H1 (cell line): Measurements from ENCODE around the gene ARFGEF3. TPM values are rescaled to one million over a fixed set of nuclear protein-coding genes. Genes with fewer than 3 reads are reported as not detected.
A peak's percentile ranks its signal among the peaks of the same experiment; 100 is the strongest.

Source experiments
- CTCF ChIA-PET: fragments of 300-600 bp; sonication (Branson Sonifier 250); formaldehyde crosslinking; loops from one replicate; lab custom pipeline; 2021; ENCODE audit not compliant: partially characterized antibody; lab: Charles Lee
- POLR2A ChIA-PET: fragments of 300-600 bp; sonication (Branson Sonifier 250); formaldehyde crosslinking; loops from one replicate; lab custom pipeline; 2021; ENCODE audit warnings: inconsistent platforms; ENCODE audit not compliant: partially characterized antibody; lab: Charles Lee
- DNase-seq, 2 experiments: peaks; one replicate each; pipeline versions ENCODE4 v3.0.0 to v3.0.0-alpha.2; 2010 to 2022; ENCODE audit warnings: low spot score in 2 of 2, low read depth in 1 of 2, mixed read lengths in 1 of 2
- FAIRE-seq: peaks from 2 replicates; lab custom pipeline; 2011; peaks lifted over from hg19 to GRCh38; lab: Jason Lieb, UNC
- H2AFZ ChIP-seq: 2 replicates; pipeline ENCODE4 v1.8.1; 2012; ENCODE audit warnings: low read length, inconsistent platforms
- H2AK5ac ChIP-seq: 2 replicates; pipeline ENCODE4 v1.6.1; 2013; ENCODE audit warnings: low read depth, low read length
- H2BK120ac ChIP-seq: replicated peaks from 2 replicates; pipeline ENCODE3; 2013; ENCODE audit warnings: low read depth, low read length, inconsistent platforms
- H2BK12ac ChIP-seq: 2 replicates; pipeline ENCODE4 v1.6.1; 2013; ENCODE audit warnings: low read depth, low read length
- H2BK15ac ChIP-seq: 2 replicates; pipeline ENCODE4 v1.6.1; 2013; ENCODE audit warnings: low read length
- H2BK20ac ChIP-seq: 2 replicates; pipeline ENCODE4 v1.6.1; 2013; ENCODE audit warnings: low read length
- H2BK5ac ChIP-seq: 2 replicates; pipeline ENCODE4 v1.6.1; 2013; ENCODE audit warnings: low read depth, low read length
- H3K14ac ChIP-seq: 2 replicates; pipeline ENCODE4 v1.6.1; 2013; ENCODE audit warnings: inconsistent platforms; ENCODE audit not compliant: insufficient read length
- H3K18ac ChIP-seq: 2 replicates; pipeline ENCODE4 v1.6.1; 2013; ENCODE audit warnings: low read length; ENCODE audit errors: extremely low read depth
- H3K23ac ChIP-seq: 2 replicates; pipeline ENCODE4 v1.6.1; 2013; ENCODE audit warnings: inconsistent platforms; ENCODE audit not compliant: insufficient read length
- H3K23me2 ChIP-seq: 2 replicates; pipeline ENCODE4 v1.6.1; 2013; ENCODE audit warnings: low read depth, low read length
- H3K27ac ChIP-seq: 2 replicates; pipeline ENCODE4 v1.6.1; 2011; ENCODE audit warnings: low read depth, low read length, inconsistent platforms
- H3K27me3 ChIP-seq, 4 experiments: replicated peaks in 1 of 4; 1 replicate in 1 of 4; 2 replicates in 3 of 4; pipeline versions ENCODE4 v1.6.1 to v1.8.1; 2011 to 2013; ENCODE audit warnings: low read length in 3 of 4, mild to moderate bottlenecking in 3 of 4, inconsistent platforms in 2 of 4, mixed read lengths in 2 of 4, moderate library complexity in 1 of 4; ENCODE audit not compliant: control insufficient read depth in 3 of 4, insufficient read depth in 3 of 4; ENCODE audit errors: extremely low read depth in 1 of 4
- H3K36me3 ChIP-seq, 4 experiments: 2 replicates each; pipeline versions ENCODE4 v1.6.1 to v1.8.1; 2011 to 2013; ENCODE audit warnings: mild to moderate bottlenecking in 4 of 4, low read length in 3 of 4, moderate library complexity in 2 of 4, control low read depth in 1 of 4, inconsistent platforms in 1 of 4; ENCODE audit not compliant: insufficient read depth in 4 of 4, control insufficient read depth in 2 of 4
- H3K4ac ChIP-seq: replicated peaks from 2 replicates; pipeline ENCODE3; 2013; ENCODE audit warnings: low read length, low read depth, mixed read lengths, inconsistent platforms; ENCODE audit not compliant: insufficient read length
- H3K4me1 ChIP-seq, 4 experiments: replicated peaks in 1 of 4; 1 replicate in 1 of 4; 2 replicates in 3 of 4; pipeline versions ENCODE4 v1.6.1 to v1.8.1; 2011 to 2013; ENCODE audit warnings: low read length in 3 of 4, inconsistent platforms in 2 of 4, mixed read lengths in 1 of 4; ENCODE audit not compliant: insufficient read depth in 4 of 4, control insufficient read depth in 3 of 4
- H3K4me2 ChIP-seq, 2 experiments: 2 replicates each; pipeline versions ENCODE4 v1.6.1 to v1.8.1; 2011 to 2013; ENCODE audit warnings: low read depth in 2 of 2, low read length in 2 of 2, control low read depth in 1 of 2, inconsistent platforms in 1 of 2, mild to moderate bottlenecking in 1 of 2; ENCODE audit not compliant: insufficient read depth in 1 of 2
- H3K4me3 ChIP-seq, 4 experiments: fragments of 200-600, 300-600 bp in 1 of 4; sonication (generic), shearing (Covaris generic), sonication (Bioruptor Twin) in 1 of 4; 2 replicates each; pipeline versions ENCODE4 v1.5.1 to v1.8.1; 2011 to 2016; ENCODE audit warnings: low read length in 4 of 4, low read depth in 3 of 4, control low read depth in 2 of 4, inconsistent platforms in 2 of 4, mild to moderate bottlenecking in 2 of 4, mixed read lengths in 1 of 4, moderate library complexity in 1 of 4; ENCODE audit not compliant: insufficient read depth in 2 of 4; ENCODE audit errors: extremely low read depth in 1 of 4
- H3K56ac ChIP-seq: replicated peaks from 2 replicates; pipeline ENCODE3; 2013; ENCODE audit warnings: low read depth, mild to moderate bottlenecking, mixed read lengths, low read length, inconsistent platforms; ENCODE audit not compliant: insufficient read length
- H3K79me1 ChIP-seq: 2 replicates; pipeline ENCODE4 v1.6.1; 2013; ENCODE audit warnings: low read depth, low read length, control low read depth
- H3K79me2 ChIP-seq, 2 experiments: 2 replicates each; pipeline versions ENCODE4 v1.6.1 to v1.8.1; 2012 to 2013; ENCODE audit warnings: low read length in 2 of 2, mild to moderate bottlenecking in 2 of 2, inconsistent platforms in 1 of 2; ENCODE audit not compliant: insufficient read depth in 2 of 2, control insufficient read depth in 1 of 2
- H3K9ac ChIP-seq, 4 experiments: replicated peaks in 1 of 4; 1 replicate in 1 of 4; 2 replicates in 3 of 4; pipeline versions ENCODE4 v1.6.1 to v1.8.1; 2011 to 2013; ENCODE audit warnings: low read depth in 3 of 4, low read length in 3 of 4, control low read depth in 2 of 4, mild to moderate bottlenecking in 2 of 4, moderate library complexity in 2 of 4, inconsistent platforms in 1 of 4; ENCODE audit errors: extremely low read depth in 1 of 4
- H3K9me3 ChIP-seq, 2 experiments: 2 replicates each; pipeline versions ENCODE4 v1.6.1 to v1.8.1; 2012 to 2013; ENCODE audit warnings: mild to moderate bottlenecking in 2 of 2, moderate library complexity in 2 of 2, control low read depth in 1 of 2, inconsistent platforms in 1 of 2, low read depth in 1 of 2, low read length in 1 of 2, mixed read lengths in 1 of 2; ENCODE audit not compliant: insufficient read depth in 2 of 2
- H4K20me1 ChIP-seq, 2 experiments: replicated peaks in 1 of 2; 2 replicates each; pipeline versions ENCODE3 to v1.8.1; 2011 to 2013; ENCODE audit warnings: inconsistent platforms in 2 of 2, low read length in 2 of 2, mild to moderate bottlenecking in 1 of 2; ENCODE audit not compliant: insufficient read depth in 2 of 2, control insufficient read depth in 1 of 2
- H4K5ac ChIP-seq: 2 replicates; pipeline ENCODE4 v1.6.1; 2013; ENCODE audit warnings: low read length, low read depth, mixed read lengths, inconsistent platforms; ENCODE audit not compliant: insufficient read length
- H4K8ac ChIP-seq: 2 replicates; pipeline ENCODE4 v1.8.0; 2013; ENCODE audit warnings: mild to moderate bottlenecking, moderate library complexity, low read length, inconsistent platforms; ENCODE audit not compliant: insufficient read depth; ENCODE audit errors: extremely low read depth
- H4K91ac ChIP-seq: replicated peaks from 2 replicates; pipeline ENCODE3; 2013; ENCODE audit warnings: low read length, mixed read lengths, inconsistent platforms; ENCODE audit not compliant: insufficient read length
- GTF2F1 ChIP-seq: IDR thresholded peaks from 2 replicates; pipeline ENCODE4 v1.6.1; 2012; ENCODE audit warnings: low read depth, low read length, improper control_type of control experiment, borderline replicate concordance
- POU5F1 ChIP-seq: IDR thresholded peaks from 2 replicates; pipeline ENCODE4 v1.6.1; 2011; ENCODE audit warnings: low read depth, mild to moderate bottlenecking, low read length, moderate library complexity
- SAP30 ChIP-seq: fragments of 300-600 bp; sonication (generic); IDR thresholded peaks from 2 replicates; pipeline ENCODE4 v1.7.1; 2012; ENCODE audit warnings: low read length, moderate library complexity, mild to moderate bottlenecking, inconsistent platforms; ENCODE audit not compliant: insufficient read depth, insufficient replicate concordance
- TBP ChIP-seq: IDR thresholded peaks from 2 replicates; pipeline ENCODE4 v1.6.1; 2011; ENCODE audit warnings: low read depth, low read length, improper control_type of control experiment
- WGBS, 2 experiments: shearing (Covaris generic) in 1 of 2; methylation state at CpG; one replicate each; pipeline versions ENCODE4 v1.1.6 to v1.1.7; 2013 to 2015; ENCODE audit warnings: low lambda C conversion rate in 2 of 2, mixed read lengths in 2 of 2, inconsistent platforms in 1 of 2, low coverage in 1 of 2, missing lambda C conversion rate in 1 of 2; ENCODE audit not compliant: insufficient replicate concordance in 2 of 2, insufficient coverage in 1 of 2, insufficient read length in 1 of 2; ENCODE audit errors: extremely low coverage in 1 of 2, missing lambda C conversion rate in 1 of 2; 5-methylcytosine and 5-hydroxymethylcytosine counted together
- polyA plus RNA-seq, 7 experiments: library from polyadenylated mRNA; depleted of rRNA in 3 of 7; stranded (reverse) in 5 of 7; unstranded in 2 of 7; fragments of >200 nt in 5 of 7; fragments of 200-250 nt in 2 of 7; gene quantifications; 1 replicate in 5 of 7; 2 replicates in 1 of 7; 4 replicates in 1 of 7; pipeline versions ENCODE4 v1.2.1 to v1.2.3, GENCODE V29; 2011 to 2013; ENCODE audit warnings: missing spikeins in 2 of 7, mixed read lengths in 2 of 7
- total RNA-seq: library from RNA; stranded (reverse); fragmentation: NEBNext Ultra II Directional; extraction: Animal tissue kit (Norgen Biotek cat#: 25700); gene quantifications from 2 replicates; pipeline ENCODE4 v1.2.1, GENCODE V29; 2021
- TF ChIP-seq, protein P1 (sequence below): IDR thresholded peaks from 2 replicates; pipeline ENCODE4 v1.6.1; 2012; ENCODE audit warnings: inconsistent platforms

ARFGEF3 gene
- total and polyA plus RNA-seq, 2 of the 8 experiments (the other 6 are each of a cell fraction or from before 2014, with no cell fraction given), result 5.8 to 23.2 TPM

GRCh38 chr6:138198430-138199091 is 36.8 kb downstream of the ARFGEF3 start:
- Histone ChIP-seq H2BK20ac (no peak overlapping the region), H4K8ac (no peak overlapping the region), H3K27me3 (no peaks in the 10 kb centered on the region), H3K4ac (no peak overlapping the region), H3K23me2 (no peaks in the 10 kb centered on the region), H3K23ac (no peak overlapping the region), H2BK12ac (no peak overlapping the region), H2BK15ac (no peak overlapping the region), H3K9ac (no peak overlapping the region), H2BK5ac (peak overlapping the region; percentile 2; the same call in 1 of the 2 replicates), H3K79me1 (no peaks in the 10 kb centered on the region), H3K4me1 (peaks cover 0 to 8% (median 5%) of the 10 kb centered on the region in 4 experiments; a peak in 3 of 7 replicates), H4K5ac (no peak overlapping the region), H3K9me3 (no peaks in the 10 kb centered on the region), H3K36me3 (no peaks in the 10 kb centered on the region; a peak in 1 of 8 replicates), H3K18ac (no peak overlapping the region), H3K56ac (no peak overlapping the region), H4K20me1 (no peaks in the 10 kb centered on the region), H2AFZ (no peak overlapping the region), H3K27ac (no peak overlapping the region), H3K4me3 (peak overlapping the region in 2 of 4 experiments; percentile 11 to 36; a peak in 2 of 8 replicates), H3K79me2 (no peaks in the 10 kb centered on the region; a peak in 1 of 4 replicates), H3K14ac (no peak overlapping the region), H2AK5ac (no peak overlapping the region), H4K91ac (peak overlapping the region; percentile 62), H2BK120ac (no peak overlapping the region), H3K4me2 (peak overlapping the region; percentile 25 to 49)
- POLR2A ChIA-PET, result interaction anchor here (1.1 to 1.4 kb wide), 2 partner anchors 13 to 37 kb away, joined by 3 to 4 read pairs; partner anchors contain the start of gene ARFGEF3
- WGBS, 2 experiments, result 55% methylated on average over 6 of the region's 6 CpGs; no CpG with 5 or more reads in 1 of the 2 experiments
- DNase-seq, result no peak
- TF ChIP-seq POU5F1 (0 out of 2 replicates have a peak, but pooled peaks have one; percentile 41), SAP30 (no peak), GTF2F1 (no peak), TBP (no peak)
- TF ChIP-seq, protein P1, sequence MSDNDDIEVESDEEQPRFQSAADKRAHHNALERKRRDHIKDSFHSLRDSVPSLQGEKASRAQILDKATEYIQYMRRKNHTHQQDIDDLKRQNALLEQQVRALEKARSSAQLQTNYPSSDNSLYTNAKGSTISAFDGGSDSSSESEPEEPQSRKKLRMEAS, result 0 out of 2 replicates have a peak, but pooled peaks have one; percentile 14
- CTCF ChIA-PET, result interaction anchor here (1.2 to 2.2 kb wide), 4 partner anchors 10 to 40 kb away, joined by 3 to 5 read pairs (median 3); no protein-coding TSS in a partner anchor
- peak; percentile 63 for FAIRE-seq
